H9 (cell line): ENCODE data around the gene INVS. TPM values are rescaled to one million over a fixed set of nuclear protein-coding genes. Genes with fewer than 3 reads are reported as not detected.

ENCODE experiments used
- DNase-seq: peaks from one replicate; pipeline ENCODE4 v3.0.0-alpha.2; 2017
- H2AFZ ChIP-seq: one replicate; pipeline ENCODE4 v1.6.1; 2013; ENCODE audit warnings: mild to moderate bottlenecking, low read length, control low read depth, moderate library complexity
- H2AK5ac ChIP-seq: 2 replicates; pipeline ENCODE4 v1.6.1; 2013; ENCODE audit warnings: low read length, control low read depth, mixed read lengths; ENCODE audit not compliant: insufficient read length
- H2BK120ac ChIP-seq: one replicate; pipeline ENCODE4 v1.6.1; 2013; ENCODE audit warnings: low read depth, mild to moderate bottlenecking, low read length, control low read depth, inconsistent platforms; ENCODE audit not compliant: poor library complexity, severe bottlenecking
- H2BK12ac ChIP-seq: 2 replicates; pipeline ENCODE4 v1.6.1; 2013; ENCODE audit warnings: low read length, control low read depth, mixed read lengths, low read depth; ENCODE audit not compliant: insufficient read length
- H2BK15ac ChIP-seq: 2 replicates; pipeline ENCODE4 v1.6.1; 2013; ENCODE audit warnings: low read depth, low read length, control low read depth
- H2BK20ac ChIP-seq: one replicate; pipeline ENCODE4 v1.6.1; 2013; ENCODE audit warnings: low read depth, mild to moderate bottlenecking, low read length, control low read depth, inconsistent platforms; ENCODE audit not compliant: poor library complexity, severe bottlenecking
- H2BK5ac ChIP-seq: 2 replicates; pipeline ENCODE4 v1.6.1; 2013; ENCODE audit warnings: low read length, control low read depth, mixed read lengths; ENCODE audit not compliant: insufficient read length
- H3K14ac ChIP-seq: 2 replicates; pipeline ENCODE4 v1.6.1; 2013; ENCODE audit warnings: low read length, control low read depth; ENCODE audit not compliant: insufficient read depth
- H3K18ac ChIP-seq: 2 replicates; pipeline ENCODE4 v1.6.1; 2013; ENCODE audit warnings: low read depth, mild to moderate bottlenecking, mixed read lengths, low read length, control low read depth; ENCODE audit not compliant: insufficient read length
- H3K23ac ChIP-seq: 2 replicates; pipeline ENCODE4 v1.6.1; 2013; ENCODE audit warnings: low read length, control low read depth, mixed read lengths, low read depth; ENCODE audit not compliant: insufficient read length
- H3K23me2 ChIP-seq: 2 replicates; pipeline ENCODE4 v1.6.1; 2013; ENCODE audit warnings: low read depth, mild to moderate bottlenecking, mixed read lengths, low read length, control low read depth; ENCODE audit not compliant: insufficient read length, poor library complexity, severe bottlenecking
- H3K27ac ChIP-seq: 2 replicates; pipeline ENCODE4 v1.5.1; 2013; ENCODE audit warnings: low read length, control low read depth, mixed read lengths, low read depth; ENCODE audit not compliant: insufficient read length
- H3K27me3 ChIP-seq: 2 replicates; pipeline ENCODE4 v1.6.1; 2013; ENCODE audit warnings: low read length, control low read depth, inconsistent platforms; ENCODE audit not compliant: insufficient read depth
- H3K4ac ChIP-seq: 2 replicates; pipeline ENCODE4 v1.6.1; 2013; ENCODE audit warnings: low read depth, mild to moderate bottlenecking, control low read depth, inconsistent platforms, low read length, moderate library complexity
- H3K4me1 ChIP-seq: 2 replicates; pipeline ENCODE4 v1.6.1; 2013; ENCODE audit warnings: low read length, control low read depth, inconsistent platforms; ENCODE audit not compliant: insufficient read depth
- H3K4me2 ChIP-seq: 2 replicates; pipeline ENCODE4 v1.6.1; 2013; ENCODE audit warnings: low read length, control low read depth, mixed read lengths; ENCODE audit not compliant: insufficient read length, insufficient read depth
- H3K56ac ChIP-seq: 2 replicates; pipeline ENCODE4 v1.6.1; 2013; ENCODE audit warnings: low read depth, mild to moderate bottlenecking, mixed read lengths, low read length, control low read depth; ENCODE audit not compliant: insufficient read length
- H3K79me1 ChIP-seq: 2 replicates; pipeline ENCODE4 v1.6.1; 2013; ENCODE audit warnings: low read depth, mild to moderate bottlenecking, moderate library complexity, low read length, control low read depth, inconsistent platforms; ENCODE audit not compliant: insufficient read depth, poor library complexity, severe bottlenecking
- H3K79me2 ChIP-seq: 2 replicates; pipeline ENCODE4 v1.6.1; 2013; ENCODE audit warnings: low read length, control low read depth, inconsistent platforms; ENCODE audit not compliant: insufficient read depth
- H3K9ac ChIP-seq: 2 replicates; pipeline ENCODE4 v1.6.1; 2013; ENCODE audit warnings: low read length, control low read depth, mixed read lengths; ENCODE audit not compliant: insufficient read length; ENCODE audit errors: extremely low read depth
- H3K9me3 ChIP-seq: one replicate; pipeline ENCODE4 v1.6.1; 2013; ENCODE audit warnings: low read depth, low read length, inconsistent platforms; ENCODE audit not compliant: control insufficient read depth
- H3T11ph ChIP-seq: one replicate; pipeline ENCODE4 v1.6.1; 2013; ENCODE audit warnings: mild to moderate bottlenecking, low read length, control low read depth, inconsistent platforms
- H4K20me1 ChIP-seq: one replicate; pipeline ENCODE4 v1.6.1; 2013; ENCODE audit not compliant: control insufficient read depth, insufficient read length, insufficient read depth
- H4K5ac ChIP-seq: 2 replicates; pipeline ENCODE4 v1.6.1; 2013; ENCODE audit warnings: low read depth, mild to moderate bottlenecking, mixed read lengths, low read length, control low read depth; ENCODE audit not compliant: insufficient read length
- H4K8ac ChIP-seq: replicated peaks from 2 replicates; pipeline ENCODE4 v1.6.1; 2013; ENCODE audit warnings: low read length, control low read depth, mixed read lengths, low read depth; ENCODE audit not compliant: insufficient read length
- H4K91ac ChIP-seq: 2 replicates; pipeline ENCODE4 v1.6.1; 2013; ENCODE audit warnings: low read depth, mild to moderate bottlenecking, moderate library complexity, mixed read lengths, low read length, control low read depth; ENCODE audit not compliant: insufficient read length
- H3K27ac Mint-ChIP-seq, 3 experiments: 2 replicates in 2 of 3; 3 replicates in 1 of 3; pipeline ENCODE4 v1.8.0; 2020 to 2021; ENCODE audit warnings: mixed read lengths in 3 of 3, mild to moderate bottlenecking in 1 of 3, moderate library complexity in 1 of 3
- H3K27me3 Mint-ChIP-seq: 2 replicates; pipeline ENCODE4 v1.8.0; 2021; ENCODE audit warnings: low read depth, mild to moderate bottlenecking, moderate library complexity, mixed read lengths
- H3K36me3 Mint-ChIP-seq, 3 experiments: 2 replicates in 2 of 3; 3 replicates in 1 of 3; pipeline ENCODE4 v1.8.0; 2020 to 2021; ENCODE audit warnings: low read depth in 3 of 3, mixed read lengths in 3 of 3; ENCODE audit not compliant: insufficient read depth in 1 of 3
- H3K4me1 Mint-ChIP-seq, 2 experiments: 2 replicates each; pipeline ENCODE4 v1.8.0; 2020; ENCODE audit warnings: mixed read lengths in 2 of 2
- H3K4me3 Mint-ChIP-seq, 2 experiments: 2 replicates in 1 of 2; 3 replicates in 1 of 2; pipeline ENCODE4 v1.8.0; 2020 to 2021; ENCODE audit warnings: mild to moderate bottlenecking in 2 of 2, mixed read lengths in 2 of 2, moderate library complexity in 1 of 2
- H3K9me3 Mint-ChIP-seq, 2 experiments: 2 replicates in 1 of 2; 3 replicates in 1 of 2; pipeline ENCODE4 v1.8.0; 2020; ENCODE audit warnings: mild to moderate bottlenecking in 2 of 2, mixed read lengths in 2 of 2, moderate library complexity in 1 of 2
- WGBS: extraction: QIAGEN DNeasy Blood & Tissue Kit; methylation state at CpG from one replicate; pipeline ENCODE4 v1.1.7; 2013; ENCODE audit warnings: missing lambda C conversion rate, low lambda C conversion rate, mixed read lengths; ENCODE audit not compliant: insufficient read length; ENCODE audit errors: extremely low coverage; 5-methylcytosine and 5-hydroxymethylcytosine counted together
- total RNA-seq: library from RNA; stranded (reverse); gene quantifications from 2 replicates; pipeline ENCODE4 v1.2.1, GENCODE V29; 2021
- TF ChIP-seq, protein P1 (sequence below): fragments of 200-600 bp; sonication (generic); conservative IDR thresholded peaks from 3 replicates; pipeline ENCODE4 v1.8.0; 2021; ENCODE audit warnings: antibody characterized with exemption, mild to moderate bottlenecking

The INVS gene
- total RNA-seq, 1 experiment from 2014 or later = 7.5 TPM

- no peak overlapping the region for H3K14ac ChIP-seq
- H2AFZ ChIP-seq = no peak overlapping the region
- H3K4ac ChIP-seq = no peak overlapping the region
- H3K4me1 Mint-ChIP-seq = no peaks in the 10 kb centered on the region
- H3K18ac ChIP-seq = no peak overlapping the region
- H3K27me3 ChIP-seq = no peaks in the 10 kb centered on the region
- H3K9ac ChIP-seq = no peak overlapping the region
- no peak overlapping the region for H3K4me2 ChIP-seq
- no peaks in the 10 kb centered on the region for H3K79me1 ChIP-seq
- H3K27me3 Mint-ChIP-seq = no peaks in the 10 kb centered on the region
- H2BK120ac ChIP-seq = no peak overlapping the region
- H3K27ac ChIP-seq = no peak overlapping the region
- no peak overlapping the region for H3K27ac Mint-ChIP-seq
- H2BK5ac ChIP-seq = no peak overlapping the region
- H3T11ph ChIP-seq = no peak overlapping the region
- H2BK12ac ChIP-seq = no peak overlapping the region
- H2BK20ac ChIP-seq = no peak overlapping the region
- no peaks in the 10 kb centered on the region for H4K20me1 ChIP-seq
- no peaks in the 10 kb centered on the region for H3K79me2 ChIP-seq
- no peak overlapping the region for H4K8ac ChIP-seq
- peaks cover 50 to 64% (median 61%) of the 10 kb centered on the region in 3 experiments for H3K36me3 Mint-ChIP-seq
- no peak overlapping the region for H4K91ac ChIP-seq
- no peaks in the 10 kb centered on the region for H3K9me3 ChIP-seq
- no peak overlapping the region for H2BK15ac ChIP-seq
- H2AK5ac ChIP-seq = no peak overlapping the region
- no peak overlapping the region for H4K5ac ChIP-seq
- WGBS = no CpG with 5 or more reads among the region's 5 CpGs
- no peak overlapping the region for H3K56ac ChIP-seq
- TF ChIP-seq, protein P1, sequence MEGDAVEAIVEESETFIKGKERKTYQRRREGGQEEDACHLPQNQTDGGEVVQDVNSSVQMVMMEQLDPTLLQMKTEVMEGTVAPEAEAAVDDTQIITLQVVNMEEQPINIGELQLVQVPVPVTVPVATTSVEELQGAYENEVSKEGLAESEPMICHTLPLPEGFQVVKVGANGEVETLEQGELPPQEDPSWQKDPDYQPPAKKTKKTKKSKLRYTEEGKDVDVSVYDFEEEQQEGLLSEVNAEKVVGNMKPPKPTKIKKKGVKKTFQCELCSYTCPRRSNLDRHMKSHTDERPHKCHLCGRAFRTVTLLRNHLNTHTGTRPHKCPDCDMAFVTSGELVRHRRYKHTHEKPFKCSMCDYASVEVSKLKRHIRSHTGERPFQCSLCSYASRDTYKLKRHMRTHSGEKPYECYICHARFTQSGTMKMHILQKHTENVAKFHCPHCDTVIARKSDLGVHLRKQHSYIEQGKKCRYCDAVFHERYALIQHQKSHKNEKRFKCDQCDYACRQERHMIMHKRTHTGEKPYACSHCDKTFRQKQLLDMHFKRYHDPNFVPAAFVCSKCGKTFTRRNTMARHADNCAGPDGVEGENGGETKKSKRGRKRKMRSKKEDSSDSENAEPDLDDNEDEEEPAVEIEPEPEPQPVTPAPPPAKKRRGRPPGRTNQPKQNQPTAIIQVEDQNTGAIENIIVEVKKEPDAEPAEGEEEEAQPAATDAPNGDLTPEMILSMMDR = no peak
- H3K23me2 ChIP-seq = no peaks in the 10 kb centered on the region
- no peak overlapping the region for H3K4me3 Mint-ChIP-seq
- no peak for DNase-seq
- no peaks in the 10 kb centered on the region for H3K4me1 ChIP-seq
- peaks cover 7 to 12% of the 10 kb centered on the region in 2 experiments; a peak in 2 of 5 replicates for H3K9me3 Mint-ChIP-seq
- H3K23ac ChIP-seq = no peak overlapping the region
These were observed 188.1 kb downstream of the INVS start for GRCh38 chr9:100287186-100287585.
